HPDE6-E6E7 (cell line): ENCODE results near the gene ZNG1F.
"Not testable (repeated sequence)": the region's sequence is repeated elsewhere in the genome, so short reads cannot be mapped to it uniquely, and the experiment has no call there.

Experiments used
- DNase-seq: peaks from one replicate; pipeline ENCODE4 v3.0.0; 2011; ENCODE audit warnings: missing footprints; ENCODE audit errors: extremely low spot score

The ZNG1F gene

DNA sequence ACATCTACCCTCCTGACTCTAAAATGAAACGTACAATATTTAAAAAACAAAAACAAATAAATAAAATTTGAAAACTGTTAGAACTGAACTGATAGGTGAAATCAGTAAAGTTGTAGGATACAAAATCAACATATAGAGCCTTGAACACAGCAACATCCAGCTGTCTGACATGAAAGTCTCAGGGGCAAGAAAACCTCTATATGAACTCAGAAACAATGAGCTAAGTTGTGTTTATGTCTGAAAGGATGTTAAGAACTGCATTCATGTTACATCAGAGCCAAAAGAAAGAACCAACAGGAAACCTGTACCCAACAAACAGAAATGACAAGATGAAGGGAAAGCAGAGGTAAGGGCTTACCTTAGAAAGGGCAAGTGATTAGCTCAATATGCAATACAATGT is 102.4 kb downstream of the ZNG1F start:
- not testable (repeated sequence) for DNase-seq

DNA sequence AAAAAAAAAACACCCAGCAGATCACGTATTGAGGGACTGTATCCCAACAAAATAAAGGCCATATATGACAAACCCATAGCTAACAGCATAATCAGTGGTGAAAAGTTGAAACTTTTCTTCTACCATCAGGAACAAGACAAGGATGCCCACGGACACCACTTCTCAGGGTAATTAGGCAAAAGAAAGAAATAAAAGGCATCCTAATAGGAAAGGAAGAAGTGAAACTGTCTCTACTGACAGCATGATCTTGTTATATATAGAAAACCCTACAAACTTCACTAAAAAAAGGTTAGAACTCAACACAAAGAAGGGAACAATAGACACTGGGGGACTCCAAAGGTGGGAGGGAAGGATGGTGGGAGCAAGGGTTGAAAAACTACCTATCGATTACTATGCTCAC is 102.9 kb downstream of the ZNG1F start:
- DNase-seq: not testable (repeated sequence)

- not testable (repeated sequence) for DNase-seq
Measured at GRCh38 chr9:41082358-41082757, 106.8 kb downstream of the ZNG1F start.
